HEK293 (cell line): ENCODE results near the gene POLR1G.

Experiments used
- BCL6B ChIP-seq: fragments of 450-650 bp; formaldehyde crosslinking; IDR thresholded peaks from 2 replicates; pipeline ENCODE4 v1.5.1; 2017; ENCODE audit warnings: missing biosample characterization, missing genetic modification characterization
- GFI1B ChIP-seq: fragments of 450-650 bp; formaldehyde crosslinking; IDR thresholded peaks from 2 replicates; pipeline ENCODE4 v1.5.1; 2016; ENCODE audit warnings: missing biosample characterization, missing genetic modification characterization
- INSM2 ChIP-seq: fragments of 450-650 bp; formaldehyde crosslinking; IDR thresholded peaks from 2 replicates; pipeline ENCODE4 v1.5.1; 2016; ENCODE audit warnings: missing biosample characterization, missing genetic modification characterization
- KLF8 ChIP-seq: fragments of 450-650 bp; formaldehyde crosslinking; IDR thresholded peaks from 2 replicates; pipeline ENCODE4 v1.5.1; 2016; ENCODE audit warnings: missing biosample characterization, missing genetic modification characterization
- PBX3 ChIP-seq: sonication (generic); formaldehyde crosslinking; IDR thresholded peaks from 2 replicates; pipeline ENCODE4 v1.8.1; 2022; ENCODE audit warnings: mild to moderate bottlenecking, moderate library complexity, missing genetic modification reagents
- SETDB1 ChIP-seq: IDR thresholded peaks from one replicate; pipeline ENCODE4 v1.6.1; 2017; ENCODE audit warnings: mild to moderate bottlenecking, low read length, moderate library complexity, mixed read lengths; ENCODE audit not compliant: insufficient read length
- ZBTB26 ChIP-seq: fragments of 450-650 bp; formaldehyde crosslinking; optimal IDR thresholded peaks from 2 replicates; pipeline ENCODE3; 2016; ENCODE audit warnings: missing biosample characterization, mild to moderate bottlenecking, missing genetic modification characterization
- ZBTB8A ChIP-seq: fragments of 450-650 bp; formaldehyde crosslinking; IDR thresholded peaks from 2 replicates; pipeline ENCODE4 v1.5.1; 2016; ENCODE audit warnings: missing biosample characterization, missing genetic modification characterization
- ZFP41 ChIP-seq: fragments of 450-650 bp; formaldehyde crosslinking; IDR thresholded peaks from 2 replicates; pipeline ENCODE4 v1.5.1; 2016; ENCODE audit warnings: missing biosample characterization, missing genetic modification characterization, borderline replicate concordance
- ZNF10 ChIP-seq: fragments of 450-650 bp; formaldehyde crosslinking; IDR thresholded peaks from 2 replicates; pipeline ENCODE4 v1.5.1; 2017; ENCODE audit warnings: missing biosample characterization, missing genetic modification characterization
- ZNF132 ChIP-seq: fragments of 450-650 bp; formaldehyde crosslinking; IDR thresholded peaks from 2 replicates; pipeline ENCODE4 v1.5.1; 2017; ENCODE audit warnings: missing biosample characterization, missing genetic modification characterization, borderline replicate concordance
- ZNF169 ChIP-seq: fragments of 450-650 bp; formaldehyde crosslinking; IDR thresholded peaks from 2 replicates; pipeline ENCODE4 v1.5.1; 2016; ENCODE audit warnings: missing biosample characterization, missing genetic modification characterization
- ZNF2 ChIP-seq: fragments of 450-650 bp; formaldehyde crosslinking; IDR thresholded peaks from 2 replicates; pipeline ENCODE4 v1.5.1; 2016; ENCODE audit warnings: missing biosample characterization, missing genetic modification characterization
- ZNF23 ChIP-seq: fragments of 450-650 bp; formaldehyde crosslinking; IDR thresholded peaks from 2 replicates; pipeline ENCODE4 v1.5.1; 2016; ENCODE audit warnings: missing biosample characterization, missing genetic modification characterization, borderline replicate concordance
- ZNF274 ChIP-seq, 2 experiments: fragments of 200-500 bp in 1 of 2; fragments of 450-650 bp in 1 of 2; sonication (Bioruptor generic) in 1 of 2; formaldehyde crosslinking in 1 of 2; IDR thresholded peaks; 2 replicates each; pipeline versions ENCODE4 v1.5.1 to v1.6.1; 2014 to 2016; ENCODE audit warnings: borderline replicate concordance in 1 of 2, inconsistent platforms in 1 of 2, low read length in 1 of 2, missing biosample characterization in 1 of 2, missing genetic modification characterization in 1 of 2
- ZNF350 ChIP-seq: fragments of 450-650 bp; formaldehyde crosslinking; IDR thresholded peaks from 2 replicates; pipeline ENCODE4 v1.5.0; 2017; ENCODE audit warnings: missing biosample characterization, mild to moderate bottlenecking, missing genetic modification characterization
- ZNF37A ChIP-seq: fragments of 450-650 bp; IDR thresholded peaks from 2 replicates; pipeline ENCODE4 v1.5.1; 2018; ENCODE audit warnings: missing biosample characterization, missing genetic modification characterization
- ZNF433 ChIP-seq: fragments of 450-650 bp; formaldehyde crosslinking; IDR thresholded peaks from 2 replicates; pipeline ENCODE4 v1.5.1; 2016; ENCODE audit warnings: missing biosample characterization, missing genetic modification characterization, low read depth
- ZNF529 ChIP-seq: fragments of 450-650 bp; formaldehyde crosslinking; IDR thresholded peaks from 2 replicates; pipeline ENCODE4 v1.5.1; 2017; ENCODE audit warnings: missing genetic modification characterization, missing biosample characterization; ENCODE audit not compliant: insufficient replicate concordance
- ZNF544 ChIP-seq: fragments of 450-650 bp; formaldehyde crosslinking; IDR thresholded peaks from 2 replicates; pipeline ENCODE4 v1.5.0; 2017; ENCODE audit warnings: missing biosample characterization, missing genetic modification characterization
- ZNF555 ChIP-seq: fragments of 450-650 bp; formaldehyde crosslinking; conservative IDR thresholded peaks from 2 replicates; pipeline ENCODE4 v1.5.1; 2017; ENCODE audit warnings: missing biosample characterization, mild to moderate bottlenecking, missing genetic modification characterization, inconsistent platforms
- ZNF777 ChIP-seq: fragments of 450-650 bp; formaldehyde crosslinking; IDR thresholded peaks from 2 replicates; pipeline ENCODE4 v1.5.1; 2017; ENCODE audit warnings: missing biosample characterization, missing genetic modification characterization, borderline replicate concordance
- TF ChIP-seq, protein P1 (sequence below): fragments of 450-650 bp; formaldehyde crosslinking; IDR thresholded peaks from 2 replicates; pipeline ENCODE4; 2016; ENCODE audit warnings: missing biosample characterization, missing genetic modification characterization
- TF ChIP-seq, protein P2 (sequence below): fragments of 450-650 bp; formaldehyde crosslinking; IDR thresholded peaks from 2 replicates; pipeline ENCODE4 v1.5.1; 2016; ENCODE audit warnings: missing biosample characterization, missing genetic modification characterization
- TF ChIP-seq, protein P3 (sequence below): fragments of 450-650 bp; formaldehyde crosslinking; IDR thresholded peaks from 2 replicates; pipeline ENCODE4 v1.5.1; 2016; ENCODE audit warnings: missing biosample characterization, missing genetic modification characterization
- TF ChIP-seq, protein P4 (sequence below): fragments of 450-650 bp; formaldehyde crosslinking; IDR thresholded peaks from 2 replicates; pipeline ENCODE4 v1.5.1; 2016; ENCODE audit warnings: missing biosample characterization, missing genetic modification characterization

The POLR1G gene

DNA sequence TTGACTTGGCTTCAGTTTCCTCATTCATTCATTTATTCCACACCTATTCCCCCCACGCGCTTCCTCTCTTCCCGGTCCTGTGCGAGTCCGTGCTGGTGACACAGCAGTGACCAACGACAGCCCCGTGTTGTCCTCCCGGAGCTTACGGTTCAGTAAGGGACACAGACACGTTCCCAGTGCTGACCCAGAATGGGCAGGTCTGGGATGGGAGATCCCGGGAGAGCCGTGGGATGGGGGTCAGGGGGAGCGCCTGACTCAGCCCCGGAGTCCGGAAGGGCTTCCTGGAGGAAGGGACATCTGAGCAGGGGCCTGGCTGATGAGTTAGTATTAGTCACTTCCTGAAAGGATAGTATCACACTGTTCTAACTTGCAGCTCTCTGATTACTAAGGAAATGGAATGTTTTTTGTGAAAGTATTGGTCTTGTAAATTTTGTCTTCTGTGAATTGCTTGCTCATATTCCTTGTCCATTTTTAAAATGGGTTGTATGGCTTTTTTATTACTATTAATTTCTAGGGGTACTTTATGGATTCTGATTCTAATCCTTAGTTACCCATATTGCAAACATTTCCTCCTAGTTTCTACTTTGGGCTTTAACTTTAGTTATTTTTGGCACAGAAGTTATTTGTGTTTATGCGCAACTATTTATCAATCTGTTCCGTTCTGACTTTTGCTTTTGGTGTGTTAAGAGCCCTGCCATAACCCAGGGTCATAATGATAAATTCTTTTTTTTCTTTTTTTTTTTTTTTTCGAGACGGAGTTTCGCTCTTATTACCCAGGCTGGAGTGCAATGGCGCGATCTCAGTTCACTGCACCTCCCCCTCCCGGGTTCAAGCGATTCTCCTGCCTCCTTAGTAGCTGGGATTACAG, 18.0 kb downstream of the POLR1G start (continued):
- TF ChIP-seq, protein P1, sequence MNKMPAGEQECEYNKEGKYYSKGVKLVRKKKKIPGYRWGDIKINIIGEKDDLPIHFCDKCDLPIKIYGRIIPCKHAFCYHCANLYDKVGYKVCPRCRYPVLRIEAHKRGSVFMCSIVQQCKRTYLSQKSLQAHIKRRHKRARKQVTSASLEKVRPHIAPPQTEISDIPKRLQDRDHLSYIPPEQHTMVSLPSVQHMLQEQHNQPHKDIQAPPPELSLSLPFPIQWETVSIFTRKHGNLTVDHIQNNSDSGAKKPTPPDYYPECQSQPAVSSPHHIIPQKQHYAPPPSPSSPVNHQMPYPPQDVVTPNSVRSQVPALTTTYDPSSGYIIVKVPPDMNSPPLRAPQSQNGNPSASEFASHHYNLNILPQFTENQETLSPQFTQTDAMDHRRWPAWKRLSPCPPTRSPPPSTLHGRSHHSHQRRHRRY (tag by site-specific recombination): no peak
- no peak for TF ChIP-seq ZFP41
- no peak for TF ChIP-seq BCL6B (tag by site-specific recombination)
- peak; percentile 6 for TF ChIP-seq KLF8 (tag by site-specific recombination)
- TF ChIP-seq ZNF10 (tag by site-specific recombination): no peak
- no peak for TF ChIP-seq SETDB1
- no peak for TF ChIP-seq ZNF529 (tag by site-specific recombination)
- TF ChIP-seq ZNF23: peak; percentile 33; the same call in 1 of the 2 replicates
- TF ChIP-seq ZNF555 (tag by site-specific recombination): no peak
- TF ChIP-seq ZBTB8A: no peak; the same call in 1 of the 2 replicates
- no peak for TF ChIP-seq ZNF433 (tag by site-specific recombination)
- TF ChIP-seq, protein P2, sequence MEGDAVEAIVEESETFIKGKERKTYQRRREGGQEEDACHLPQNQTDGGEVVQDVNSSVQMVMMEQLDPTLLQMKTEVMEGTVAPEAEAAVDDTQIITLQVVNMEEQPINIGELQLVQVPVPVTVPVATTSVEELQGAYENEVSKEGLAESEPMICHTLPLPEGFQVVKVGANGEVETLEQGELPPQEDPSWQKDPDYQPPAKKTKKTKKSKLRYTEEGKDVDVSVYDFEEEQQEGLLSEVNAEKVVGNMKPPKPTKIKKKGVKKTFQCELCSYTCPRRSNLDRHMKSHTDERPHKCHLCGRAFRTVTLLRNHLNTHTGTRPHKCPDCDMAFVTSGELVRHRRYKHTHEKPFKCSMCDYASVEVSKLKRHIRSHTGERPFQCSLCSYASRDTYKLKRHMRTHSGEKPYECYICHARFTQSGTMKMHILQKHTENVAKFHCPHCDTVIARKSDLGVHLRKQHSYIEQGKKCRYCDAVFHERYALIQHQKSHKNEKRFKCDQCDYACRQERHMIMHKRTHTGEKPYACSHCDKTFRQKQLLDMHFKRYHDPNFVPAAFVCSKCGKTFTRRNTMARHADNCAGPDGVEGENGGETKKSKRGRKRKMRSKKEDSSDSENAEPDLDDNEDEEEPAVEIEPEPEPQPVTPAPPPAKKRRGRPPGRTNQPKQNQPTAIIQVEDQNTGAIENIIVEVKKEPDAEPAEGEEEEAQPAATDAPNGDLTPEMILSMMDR (tag by site-specific recombination): no peak
- TF ChIP-seq, protein P3, sequence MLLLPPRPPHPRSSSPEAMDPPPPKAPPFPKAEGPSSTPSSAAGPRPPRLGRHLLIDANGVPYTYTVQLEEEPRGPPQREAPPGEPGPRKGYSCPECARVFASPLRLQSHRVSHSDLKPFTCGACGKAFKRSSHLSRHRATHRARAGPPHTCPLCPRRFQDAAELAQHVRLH (tag by site-specific recombination): no peak
- peak; percentile 9; the same call in 1 of the 2 replicates for TF ChIP-seq ZNF2
- no peak for TF ChIP-seq INSM2 (tag by site-specific recombination)
- TF ChIP-seq ZNF274 (IDR thresholded peaks at IDR 0.05; ENCODE audit: low read length): no peak
- no peak for TF ChIP-seq ZNF274 (tag by site-specific recombination; IDR thresholded peaks at IDR 0.05; ENCODE audit: borderline replicate concordance)
- no peak for TF ChIP-seq GFI1B
- peak; percentile 25 for TF ChIP-seq ZBTB26
- TF ChIP-seq ZNF777 (tag by site-specific recombination): no peak
- TF ChIP-seq, protein P4, sequence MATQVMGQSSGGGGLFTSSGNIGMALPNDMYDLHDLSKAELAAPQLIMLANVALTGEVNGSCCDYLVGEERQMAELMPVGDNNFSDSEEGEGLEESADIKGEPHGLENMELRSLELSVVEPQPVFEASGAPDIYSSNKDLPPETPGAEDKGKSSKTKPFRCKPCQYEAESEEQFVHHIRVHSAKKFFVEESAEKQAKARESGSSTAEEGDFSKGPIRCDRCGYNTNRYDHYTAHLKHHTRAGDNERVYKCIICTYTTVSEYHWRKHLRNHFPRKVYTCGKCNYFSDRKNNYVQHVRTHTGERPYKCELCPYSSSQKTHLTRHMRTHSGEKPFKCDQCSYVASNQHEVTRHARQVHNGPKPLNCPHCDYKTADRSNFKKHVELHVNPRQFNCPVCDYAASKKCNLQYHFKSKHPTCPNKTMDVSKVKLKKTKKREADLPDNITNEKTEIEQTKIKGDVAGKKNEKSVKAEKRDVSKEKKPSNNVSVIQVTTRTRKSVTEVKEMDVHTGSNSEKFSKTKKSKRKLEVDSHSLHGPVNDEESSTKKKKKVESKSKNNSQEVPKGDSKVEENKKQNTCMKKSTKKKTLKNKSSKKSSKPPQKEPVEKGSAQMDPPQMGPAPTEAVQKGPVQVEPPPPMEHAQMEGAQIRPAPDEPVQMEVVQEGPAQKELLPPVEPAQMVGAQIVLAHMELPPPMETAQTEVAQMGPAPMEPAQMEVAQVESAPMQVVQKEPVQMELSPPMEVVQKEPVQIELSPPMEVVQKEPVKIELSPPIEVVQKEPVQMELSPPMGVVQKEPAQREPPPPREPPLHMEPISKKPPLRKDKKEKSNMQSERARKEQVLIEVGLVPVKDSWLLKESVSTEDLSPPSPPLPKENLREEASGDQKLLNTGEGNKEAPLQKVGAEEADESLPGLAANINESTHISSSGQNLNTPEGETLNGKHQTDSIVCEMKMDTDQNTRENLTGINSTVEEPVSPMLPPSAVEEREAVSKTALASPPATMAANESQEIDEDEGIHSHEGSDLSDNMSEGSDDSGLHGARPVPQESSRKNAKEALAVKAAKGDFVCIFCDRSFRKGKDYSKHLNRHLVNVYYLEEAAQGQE (tag by site-specific recombination): no peak
- TF ChIP-seq ZNF37A: no peak
- TF ChIP-seq ZNF132 (tag by site-specific recombination): no peak
- TF ChIP-seq PBX3 (CRISPR knock-in tag): no peak
- no peak for TF ChIP-seq ZNF350
- TF ChIP-seq ZNF169 (tag by site-specific recombination): no peak
- no peak for TF ChIP-seq ZNF544 (tag by site-specific recombination)
